ENCODE data around the gene NCAPG2. TPM values are rescaled to one million over a fixed set of nuclear protein-coding genes. Genes with fewer than 3 reads are reported as not detected.

The NCAPG2 gene
- total and polyA plus RNA-seq, 10 of the 15 experiments (the other 5 are each of a cell fraction or from before 2014, with no cell fraction given) = 11.2 to 78.2 (median 49.2) TPM

DNA sequence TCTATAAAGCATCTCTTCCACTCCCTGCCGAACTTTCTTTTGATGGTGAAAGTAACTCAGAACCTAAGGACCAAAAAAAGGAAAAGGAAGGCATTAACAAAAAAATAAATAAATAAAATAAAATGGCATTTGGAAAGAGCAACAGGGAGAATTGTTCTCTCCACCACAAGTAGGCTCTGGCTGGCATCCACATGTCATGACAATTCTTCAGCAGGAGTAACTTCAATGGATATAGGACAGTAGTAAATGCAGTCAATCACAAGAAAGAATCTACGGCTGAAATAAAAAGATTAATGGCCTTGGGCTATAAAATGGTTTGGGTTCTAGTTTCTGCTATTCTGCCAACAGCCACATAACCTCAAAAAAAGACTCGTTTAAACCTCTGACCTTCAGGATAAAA lies 23.9 kb downstream of the NCAPG2 start:
- in situ Hi-C loops (cut with MboI) (no loop called here), intact Hi-C loops (cut with micrococcal nuclease; ENCODE audit: unreplicated experiment) (no loop called here)
- Histone ChIP-seq H3K27me3 (replicated peaks in 1 of 2; ENCODE audit: control insufficient read depth in 2 of 2, insufficient read depth in 2 of 2, low read length in 1 of 2) (no peaks in the 10 kb centered on the region), H3K9me3 (replicated peaks; ENCODE audit: control insufficient read depth, insufficient read depth, low read length) (no peaks in the 10 kb centered on the region), H4K20me1 (ENCODE audit: control insufficient read depth, insufficient read depth) (no peaks in the 10 kb centered on the region), H3K4me1 (ENCODE audit: control insufficient read depth, insufficient read depth, low read length) (no peaks in the 10 kb centered on the region), H3K4me3 (no peak overlapping the region), H3K36me3 (ENCODE audit: control insufficient read depth in 2 of 2, insufficient read depth in 2 of 2, low read length in 1 of 2) (peaks cover 11 to 26% of the 10 kb centered on the region in 2 experiments), H3K4me2 (ENCODE audit: control insufficient read depth, insufficient read depth) (no peak overlapping the region), H3K79me2 (ENCODE audit: control insufficient read depth, insufficient read depth, low read length) (no peaks in the 10 kb centered on the region), H3K27ac (ENCODE audit: control insufficient read depth, insufficient read depth) (no peak overlapping the region), H2AFZ (ENCODE audit: control insufficient read depth, low read depth, low read length) (no peak overlapping the region), H3K9ac (ENCODE audit: control insufficient read depth, insufficient read depth, low read length) (no peak overlapping the region)
- ChIA-PET SMC1A (ENCODE audit: uncharacterized antibody, unreplicated experiment) (interaction anchor here (1.1 to 1.4 kb wide), 2 partner anchors 9 to 296 kb away, joined by 4 read pairs; no protein-coding TSS in a partner anchor), POLR2A (no interaction called here), CTCF (interaction anchor here (0.7 kb wide), 1 partner anchor 35 kb away, joined by 3 read pairs; no protein-coding TSS in a partner anchor), RAD21 (ENCODE audit: unreplicated experiment) (no interaction called here)
- ATAC-seq (no peak), FAIRE-seq (no peak), DNase-seq (ENCODE audit: low read depth, low spot score) (no peak)
- WGBS (ENCODE audit: insufficient coverage, insufficient replicate concordance, low lambda C conversion rate, missing lambda C conversion rate) = 80% methylated on average over 3 of the region's 3 CpGs
- BruUV-seq (replicated peaks) = no TSS peak
- TF ChIP-seq, protein P1, sequence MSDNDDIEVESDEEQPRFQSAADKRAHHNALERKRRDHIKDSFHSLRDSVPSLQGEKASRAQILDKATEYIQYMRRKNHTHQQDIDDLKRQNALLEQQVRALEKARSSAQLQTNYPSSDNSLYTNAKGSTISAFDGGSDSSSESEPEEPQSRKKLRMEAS (IDR thresholded peaks at IDR 0.05; ENCODE audit: low read depth, low read length) = no peak
- TF ChIP-seq MTA2 (IDR thresholded peaks at IDR 0.05; ENCODE audit: low read depth) (no peak), SMC3 (IDR thresholded peaks at IDR 0.05; ENCODE audit: borderline replicate concordance, low read length) (no peak), TARDBP (IDR thresholded peaks at IDR 0.05; ENCODE audit: borderline replicate concordance) (no peak), ETV6 (conservative IDR thresholded peaks at IDR 0.05 in 1 of 2, IDR thresholded peaks at IDR 0.05 in 1 of 2; ENCODE audit: borderline replicate concordance in 1 of 2, low read depth in 1 of 2) (no peak), CBFB (IDR thresholded peaks at IDR 0.05; ENCODE audit: low read depth) (no peak), NFIC (IDR thresholded peaks at IDR 0.05; ENCODE audit: low read depth, low read length) (no peak), TAF1 (IDR thresholded peaks at IDR 0.05; ENCODE audit: borderline replicate concordance, low read depth, low read length) (no peak), DPF2 (IDR thresholded peaks at IDR 0.05) (no peak), TCF3 (IDR thresholded peaks at IDR 0.05; ENCODE audit: borderline replicate concordance, insufficient read depth, low read depth, low read length) (no peak)
- TF ChIP-seq, protein P2, sequence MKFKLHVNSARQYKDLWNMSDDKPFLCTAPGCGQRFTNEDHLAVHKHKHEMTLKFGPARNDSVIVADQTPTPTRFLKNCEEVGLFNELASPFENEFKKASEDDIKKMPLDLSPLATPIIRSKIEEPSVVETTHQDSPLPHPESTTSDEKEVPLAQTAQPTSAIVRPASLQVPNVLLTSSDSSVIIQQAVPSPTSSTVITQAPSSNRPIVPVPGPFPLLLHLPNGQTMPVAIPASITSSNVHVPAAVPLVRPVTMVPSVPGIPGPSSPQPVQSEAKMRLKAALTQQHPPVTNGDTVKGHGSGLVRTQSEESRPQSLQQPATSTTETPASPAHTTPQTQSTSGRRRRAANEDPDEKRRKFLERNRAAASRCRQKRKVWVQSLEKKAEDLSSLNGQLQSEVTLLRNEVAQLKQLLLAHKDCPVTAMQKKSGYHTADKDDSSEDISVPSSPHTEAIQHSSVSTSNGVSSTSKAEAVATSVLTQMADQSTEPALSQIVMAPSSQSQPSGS (IDR thresholded peaks at IDR 0.05; ENCODE audit: low read length) = no peak
- TF ChIP-seq, protein P3, sequence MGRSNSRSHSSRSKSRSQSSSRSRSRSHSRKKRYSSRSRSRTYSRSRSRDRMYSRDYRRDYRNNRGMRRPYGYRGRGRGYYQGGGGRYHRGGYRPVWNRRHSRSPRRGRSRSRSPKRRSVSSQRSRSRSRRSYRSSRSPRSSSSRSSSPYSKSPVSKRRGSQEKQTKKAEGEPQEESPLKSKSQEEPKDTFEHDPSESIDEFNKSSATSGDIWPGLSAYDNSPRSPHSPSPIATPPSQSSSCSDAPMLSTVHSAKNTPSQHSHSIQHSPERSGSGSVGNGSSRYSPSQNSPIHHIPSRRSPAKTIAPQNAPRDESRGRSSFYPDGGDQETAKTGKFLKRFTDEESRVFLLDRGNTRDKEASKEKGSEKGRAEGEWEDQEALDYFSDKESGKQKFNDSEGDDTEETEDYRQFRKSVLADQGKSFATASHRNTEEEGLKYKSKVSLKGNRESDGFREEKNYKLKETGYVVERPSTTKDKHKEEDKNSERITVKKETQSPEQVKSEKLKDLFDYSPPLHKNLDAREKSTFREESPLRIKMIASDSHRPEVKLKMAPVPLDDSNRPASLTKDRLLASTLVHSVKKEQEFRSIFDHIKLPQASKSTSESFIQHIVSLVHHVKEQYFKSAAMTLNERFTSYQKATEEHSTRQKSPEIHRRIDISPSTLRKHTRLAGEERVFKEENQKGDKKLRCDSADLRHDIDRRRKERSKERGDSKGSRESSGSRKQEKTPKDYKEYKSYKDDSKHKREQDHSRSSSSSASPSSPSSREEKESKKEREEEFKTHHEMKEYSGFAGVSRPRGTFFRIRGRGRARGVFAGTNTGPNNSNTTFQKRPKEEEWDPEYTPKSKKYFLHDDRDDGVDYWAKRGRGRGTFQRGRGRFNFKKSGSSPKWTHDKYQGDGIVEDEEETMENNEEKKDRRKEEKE (IDR thresholded peaks at IDR 0.05) = no peak
